Measurements from ENCODE around the gene PPAT.

GRCh38 chr4:56370377-56370776 lies 65.0 kb downstream of the PPAT start:
- TF ChIP-seq CTCF (conservative IDR thresholded peaks at IDR 0.05) = no peak
- TF ChIP-seq ZFX (IDR thresholded peaks at IDR 0.05) = no peak

All from C4-2B (cell line).